AG08395 (cell line): ENCODE measurements around the gene CLCN2.

ENCODE experiments used
- DNase-seq: peaks from one replicate; pipeline ENCODE4 v3.0.0; 2012; ENCODE audit warnings: mixed read lengths, low spot score

The CLCN2 gene

DNA sequence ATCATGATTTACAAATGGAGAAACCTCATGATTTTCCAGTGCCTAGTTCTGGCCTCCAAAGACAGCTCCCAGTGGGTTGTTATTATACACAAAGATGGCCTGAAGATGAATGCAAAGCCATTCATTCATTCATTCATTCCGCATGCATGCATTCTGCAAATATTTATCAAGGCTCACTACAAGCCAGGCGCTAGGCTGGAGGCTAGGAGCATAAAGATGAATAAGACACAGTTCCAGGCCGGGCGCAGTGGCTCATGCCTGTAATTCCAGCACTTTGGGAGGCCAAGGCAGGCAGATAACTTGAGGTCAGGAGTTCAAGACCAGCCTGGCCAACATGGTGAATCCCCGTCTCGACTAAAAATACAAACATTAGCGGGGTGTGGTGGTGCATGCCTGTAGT, 64.8 kb downstream of the CLCN2 start:
- no peak for DNase-seq
